Panc1 (cell line): ENCODE measurements around the gene TBC1D22A. TPM values are rescaled to one million over a fixed set of nuclear protein-coding genes. Genes with fewer than 3 reads are reported as not detected.

Experiments
- ATAC-seq: fragments of 200-7000 bp; cut with Tn5 transposase; 2 replicates; pipeline ENCODE4 v1.9.1; 2020; ENCODE audit warnings: mild to moderate bottlenecking, moderate library complexity
- BruUV-seq: library from RNA; stranded (reverse); fragments of 400-500 nt; replicated peaks from 2 replicates; lab custom pipeline; 2021; lab: Mats Ljungman, UMichigan
- CTCF ChIA-PET: fragments of 300-600 bp; sonication (Branson Sonifier 250); formaldehyde crosslinking; loops from one replicate; lab custom pipeline; 2022; ENCODE audit warnings: antibody characterized with exemption; lab: Charles Lee
- POLR2A ChIA-PET: fragments of 300-600 bp; sonication (Branson Sonifier 250); formaldehyde crosslinking; loops from one replicate; lab custom pipeline; 2022; ENCODE audit warnings: antibody characterized with exemption; lab: Charles Lee
- DNase-seq: peaks from one replicate; pipeline ENCODE4 v3.0.0-alpha.2; 2010; ENCODE audit warnings: low read depth, low spot score
- H3K27ac ChIP-seq: 2 replicates; pipeline ENCODE4 v1.5.1; 2011; ENCODE audit warnings: mild to moderate bottlenecking, low read length, inconsistent platforms
- H3K27me3 ChIP-seq: fragments of 200-500 bp; sonication (Bioruptor generic); 2 replicates; pipeline ENCODE4 v1.6.0; 2014; ENCODE audit warnings: low read length, inconsistent platforms; ENCODE audit not compliant: control insufficient read depth, insufficient read depth
- H3K36me3 ChIP-seq: fragments of 200-500 bp; sonication (Bioruptor generic); 2 replicates; pipeline ENCODE4 v1.5.1; 2014; ENCODE audit warnings: inconsistent platforms, mild to moderate bottlenecking, low read length, moderate library complexity; ENCODE audit not compliant: control insufficient read depth, insufficient read depth
- H3K4me1 ChIP-seq: 2 replicates; pipeline ENCODE4 v1.5.1; 2011; ENCODE audit warnings: inconsistent platforms, mild to moderate bottlenecking, low read length, moderate library complexity; ENCODE audit not compliant: control insufficient read depth, insufficient read depth
- H3K4me3 ChIP-seq, 2 experiments: 2 replicates each; pipeline ENCODE4 v1.5.1; 2011 to 2012; ENCODE audit warnings: low read depth in 2 of 2, low read length in 2 of 2, mild to moderate bottlenecking in 2 of 2, inconsistent platforms in 1 of 2, moderate library complexity in 1 of 2
- H3K9me3 ChIP-seq: fragments of 200-500 bp; sonication (Bioruptor generic); 2 replicates; pipeline ENCODE4 v1.5.1; 2014; ENCODE audit warnings: low read depth, mild to moderate bottlenecking, inconsistent platforms, low read length, moderate library complexity; ENCODE audit not compliant: control insufficient read depth, insufficient read depth
- CTCF ChIP-seq: fragments of 450-650 bp; IDR thresholded peaks from 2 replicates; pipeline ENCODE4 v1.5.1; 2017; ENCODE audit warnings: mild to moderate bottlenecking
- POLR2AphosphoS5 ChIP-seq: IDR thresholded peaks from 2 replicates; pipeline ENCODE4 v1.6.1; 2012; ENCODE audit warnings: mild to moderate bottlenecking, low read depth, low read length, moderate library complexity
- SIN3A ChIP-seq: IDR thresholded peaks from 2 replicates; pipeline ENCODE4 v1.6.1; 2012; ENCODE audit warnings: low read depth, mild to moderate bottlenecking, low read length, moderate library complexity, borderline replicate concordance; ENCODE audit not compliant: insufficient read depth
- TCF7L2 ChIP-seq: IDR thresholded peaks from 2 replicates; pipeline ENCODE4 v1.6.1; 2011; ENCODE audit warnings: mild to moderate bottlenecking, low read depth, low read length, inconsistent platforms
- in situ Hi-C: cut with HindIII; loops from 2 replicates; pipeline ENCODE4 v1.10.0; 2016; ENCODE audit warnings: low sequenced_read_pairs, low pct_unique_long_range_greater_than_20kb
- intact Hi-C: fragments of 100-400 bp; cut with micrococcal nuclease; formaldehyde crosslinking; loops from one replicate; pipeline ENCODE4 v1.10.0; 2022; ENCODE audit not compliant: unreplicated experiment
- total RNA-seq: library from RNA; stranded (reverse); gene quantifications from one replicate; pipeline ENCODE4 v1.2.1, GENCODE V29; 2021; ENCODE audit not compliant: unreplicated experiment
- TF ChIP-seq, protein P1 (sequence below), 2 experiments: IDR thresholded peaks; 2 replicates each; pipeline ENCODE4 v1.6.1; 2011 to 2012; ENCODE audit warnings: low read depth in 2 of 2, control low read depth in 1 of 2, low read length in 1 of 2, mild to moderate bottlenecking in 1 of 2, moderate library complexity in 1 of 2; ENCODE audit not compliant: insufficient read depth in 1 of 2

The TBC1D22A gene
- total RNA-seq, 1 experiment from 2014 or later = 28.7 TPM

GRCh38 chr22:46951350-46951749 is 188.9 kb downstream of the TBC1D22A start:
- intact Hi-C loops = no loop called here
- Histone ChIP-seq H3K27ac (no peak overlapping the region), H3K9me3 (no peaks in the 10 kb centered on the region), H3K4me1 (no peaks in the 10 kb centered on the region), H3K4me3 (no peak overlapping the region), H3K27me3 (no peaks in the 10 kb centered on the region), H3K36me3 (no peaks in the 10 kb centered on the region)
- TF ChIP-seq SIN3A (no peak), TCF7L2 (no peak), POLR2AphosphoS5 (no peak), CTCF (no peak)
- TF ChIP-seq, protein P1, sequence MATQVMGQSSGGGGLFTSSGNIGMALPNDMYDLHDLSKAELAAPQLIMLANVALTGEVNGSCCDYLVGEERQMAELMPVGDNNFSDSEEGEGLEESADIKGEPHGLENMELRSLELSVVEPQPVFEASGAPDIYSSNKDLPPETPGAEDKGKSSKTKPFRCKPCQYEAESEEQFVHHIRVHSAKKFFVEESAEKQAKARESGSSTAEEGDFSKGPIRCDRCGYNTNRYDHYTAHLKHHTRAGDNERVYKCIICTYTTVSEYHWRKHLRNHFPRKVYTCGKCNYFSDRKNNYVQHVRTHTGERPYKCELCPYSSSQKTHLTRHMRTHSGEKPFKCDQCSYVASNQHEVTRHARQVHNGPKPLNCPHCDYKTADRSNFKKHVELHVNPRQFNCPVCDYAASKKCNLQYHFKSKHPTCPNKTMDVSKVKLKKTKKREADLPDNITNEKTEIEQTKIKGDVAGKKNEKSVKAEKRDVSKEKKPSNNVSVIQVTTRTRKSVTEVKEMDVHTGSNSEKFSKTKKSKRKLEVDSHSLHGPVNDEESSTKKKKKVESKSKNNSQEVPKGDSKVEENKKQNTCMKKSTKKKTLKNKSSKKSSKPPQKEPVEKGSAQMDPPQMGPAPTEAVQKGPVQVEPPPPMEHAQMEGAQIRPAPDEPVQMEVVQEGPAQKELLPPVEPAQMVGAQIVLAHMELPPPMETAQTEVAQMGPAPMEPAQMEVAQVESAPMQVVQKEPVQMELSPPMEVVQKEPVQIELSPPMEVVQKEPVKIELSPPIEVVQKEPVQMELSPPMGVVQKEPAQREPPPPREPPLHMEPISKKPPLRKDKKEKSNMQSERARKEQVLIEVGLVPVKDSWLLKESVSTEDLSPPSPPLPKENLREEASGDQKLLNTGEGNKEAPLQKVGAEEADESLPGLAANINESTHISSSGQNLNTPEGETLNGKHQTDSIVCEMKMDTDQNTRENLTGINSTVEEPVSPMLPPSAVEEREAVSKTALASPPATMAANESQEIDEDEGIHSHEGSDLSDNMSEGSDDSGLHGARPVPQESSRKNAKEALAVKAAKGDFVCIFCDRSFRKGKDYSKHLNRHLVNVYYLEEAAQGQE (IDR thresholded peaks at IDR 0.05; ENCODE audit: insufficient read depth in 1 of 2, low read depth in 2 of 2, low read length in 1 of 2) = no peak
- ATAC-seq (no peak), DNase-seq (no peak)
- POLR2A ChIA-PET = no interaction called here
- BruUV-seq = no TSS peak
- CTCF ChIA-PET = no interaction called here
- in situ Hi-C loops = no loop called here

- no TSS peak for BruUV-seq
- H3K27me3 ChIP-seq = no peaks in the 10 kb centered on the region
- intact Hi-C loops = no loop called here
- no peak overlapping the region for H3K4me3 ChIP-seq
- no peak overlapping the region for H3K27ac ChIP-seq
- in situ Hi-C loops = no loop called here
- no peak for DNase-seq
- CTCF ChIA-PET = no interaction called here
- TF ChIP-seq CTCF (no peak), SIN3A (no peak), TCF7L2 (no peak), POLR2AphosphoS5 (no peak)
- TF ChIP-seq, protein P1 (IDR thresholded peaks at IDR 0.05; ENCODE audit: insufficient read depth in 1 of 2, low read depth in 2 of 2, low read length in 1 of 2) = no peak
- H3K9me3 ChIP-seq = no peaks in the 10 kb centered on the region
- no peaks in the 10 kb centered on the region for H3K4me1 ChIP-seq
- POLR2A ChIA-PET = no interaction called here
- H3K36me3 ChIP-seq = no peaks in the 10 kb centered on the region
- no peak for ATAC-seq
These were observed 189.5 kb downstream of the TBC1D22A start for GRCh38 chr22:46951973-46952372.
